K562 treated with DMSO at 1 percent for 48 hours (cell line): Measurements from ENCODE around the gene CADM3. TPM values are rescaled to one million over a fixed set of nuclear protein-coding genes. Genes with fewer than 3 reads are reported as not detected.

ENCODE experiments used
- total RNA-seq: library from RNA; unstranded; fragments of 300-600 nt; gene quantifications from 2 replicates; pipeline ENCODE4 v1.2.3, GENCODE V29; 2022; ENCODE audit warnings: low replicate concordance; ENCODE audit errors: extremely low read depth

The CADM3 gene, protein sequence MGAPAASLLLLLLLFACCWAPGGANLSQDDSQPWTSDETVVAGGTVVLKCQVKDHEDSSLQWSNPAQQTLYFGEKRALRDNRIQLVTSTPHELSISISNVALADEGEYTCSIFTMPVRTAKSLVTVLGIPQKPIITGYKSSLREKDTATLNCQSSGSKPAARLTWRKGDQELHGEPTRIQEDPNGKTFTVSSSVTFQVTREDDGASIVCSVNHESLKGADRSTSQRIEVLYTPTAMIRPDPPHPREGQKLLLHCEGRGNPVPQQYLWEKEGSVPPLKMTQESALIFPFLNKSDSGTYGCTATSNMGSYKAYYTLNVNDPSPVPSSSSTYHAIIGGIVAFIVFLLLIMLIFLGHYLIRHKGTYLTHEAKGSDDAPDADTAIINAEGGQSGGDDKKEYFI
- not detected in 2 replicates for total RNA-seq

GRCh38 chr1:159171254-159171687 lies at the start of gene CADM3:
CADM3 (plus strand) TSS chr1:159171615; CDS start chr1:159171766, 151 bp downstream.

GRCh38 chr1:159204161-159205141 lies 33.0 kb downstream of the CADM3 start, which contains the start of gene ACKR1:
ACKR1 (plus strand) TSS chr1:159204875; CDS start chr1:159204960, 85 bp downstream.

Other genes with a start within 250 kb of the CADM3 start
- not detected in 2 replicates for gene PYHIN1, start 240.1 kb upstream of the CADM3 start, total RNA-seq
- not detected in 2 replicates for gene IFI16, start 161.7 kb upstream of the CADM3 start, total RNA-seq
- not detected in 2 replicates for gene AIM2, start 94.8 kb upstream of the CADM3 start, total RNA-seq
- not detected in 2 replicates for gene ACKR1, start 33.3 kb downstream of the CADM3 start, total RNA-seq
- gene FCER1A, start 130.7 kb downstream of the CADM3 start, total RNA-seq = not detected in 2 replicates